ENCODE results near the gene FHL1.

Gene FHL1

DNA sequence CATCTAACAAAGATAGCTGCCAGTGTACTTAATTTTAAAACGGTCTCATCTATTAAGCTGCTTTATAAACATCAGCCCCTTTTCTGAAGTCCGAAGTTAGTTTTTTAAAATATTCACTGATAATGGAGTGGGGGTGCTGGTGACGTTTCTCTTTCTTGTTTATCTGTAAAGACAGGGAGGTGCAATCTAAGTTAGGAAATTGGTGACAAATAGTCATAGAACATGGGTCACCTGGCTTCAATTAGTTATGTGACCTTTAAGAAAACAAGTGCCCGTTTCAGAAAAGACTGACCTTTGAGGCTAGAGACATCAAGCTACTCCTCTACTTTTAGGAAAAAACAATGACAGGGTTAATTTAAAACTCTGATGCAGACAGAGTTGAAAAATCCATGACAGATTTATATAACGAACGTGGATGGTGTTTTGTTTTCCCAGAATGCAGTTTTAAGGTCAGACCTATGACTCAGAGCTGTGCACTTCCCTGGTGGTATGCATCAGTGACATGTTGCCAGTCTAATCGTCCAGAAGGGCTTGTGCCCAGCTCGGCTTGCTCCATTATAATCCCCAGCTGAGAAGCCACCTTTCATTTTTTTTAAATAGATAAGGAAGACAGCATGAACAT is 38.2 kb downstream of the FHL1 start:
- Histone ChIP-seq H3K4me3 (peak overlapping the region; percentile 0), H3K27ac (peak overlapping the region; percentile 57 to 60)
- DNase-seq (ENCODE audit: low spot score): no peak
- TF ChIP-seq, protein P1, sequence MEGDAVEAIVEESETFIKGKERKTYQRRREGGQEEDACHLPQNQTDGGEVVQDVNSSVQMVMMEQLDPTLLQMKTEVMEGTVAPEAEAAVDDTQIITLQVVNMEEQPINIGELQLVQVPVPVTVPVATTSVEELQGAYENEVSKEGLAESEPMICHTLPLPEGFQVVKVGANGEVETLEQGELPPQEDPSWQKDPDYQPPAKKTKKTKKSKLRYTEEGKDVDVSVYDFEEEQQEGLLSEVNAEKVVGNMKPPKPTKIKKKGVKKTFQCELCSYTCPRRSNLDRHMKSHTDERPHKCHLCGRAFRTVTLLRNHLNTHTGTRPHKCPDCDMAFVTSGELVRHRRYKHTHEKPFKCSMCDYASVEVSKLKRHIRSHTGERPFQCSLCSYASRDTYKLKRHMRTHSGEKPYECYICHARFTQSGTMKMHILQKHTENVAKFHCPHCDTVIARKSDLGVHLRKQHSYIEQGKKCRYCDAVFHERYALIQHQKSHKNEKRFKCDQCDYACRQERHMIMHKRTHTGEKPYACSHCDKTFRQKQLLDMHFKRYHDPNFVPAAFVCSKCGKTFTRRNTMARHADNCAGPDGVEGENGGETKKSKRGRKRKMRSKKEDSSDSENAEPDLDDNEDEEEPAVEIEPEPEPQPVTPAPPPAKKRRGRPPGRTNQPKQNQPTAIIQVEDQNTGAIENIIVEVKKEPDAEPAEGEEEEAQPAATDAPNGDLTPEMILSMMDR (IDR thresholded peaks at IDR 0.05): no peak

DNA sequence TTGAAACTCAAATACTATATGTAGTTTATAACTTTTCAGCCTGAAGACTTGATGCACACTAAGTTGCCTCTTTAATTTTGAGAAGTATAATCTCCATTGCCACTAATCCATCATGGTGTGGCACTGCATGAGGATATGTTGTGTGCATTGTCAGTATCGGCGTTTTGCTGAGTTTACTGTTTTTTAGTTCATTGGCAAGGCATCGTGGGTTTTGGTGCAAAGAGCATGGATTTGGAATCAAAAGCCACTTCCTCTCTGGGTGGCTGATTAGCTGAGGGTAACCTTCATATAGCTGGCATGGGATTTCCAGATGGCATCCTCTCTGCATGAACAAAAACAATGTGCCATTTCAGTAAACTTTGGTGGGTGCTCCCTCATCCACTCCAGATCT is 38.7 kb downstream of the FHL1 start:
- Histone ChIP-seq H3K27ac (peak overlapping the region; percentile 57 to 60), H3K4me3 (peak overlapping the region; percentile 0)
- TF ChIP-seq, protein P1 (IDR thresholded peaks at IDR 0.05): no peak
- DNase-seq (ENCODE audit: low spot score): no peak

DNA sequence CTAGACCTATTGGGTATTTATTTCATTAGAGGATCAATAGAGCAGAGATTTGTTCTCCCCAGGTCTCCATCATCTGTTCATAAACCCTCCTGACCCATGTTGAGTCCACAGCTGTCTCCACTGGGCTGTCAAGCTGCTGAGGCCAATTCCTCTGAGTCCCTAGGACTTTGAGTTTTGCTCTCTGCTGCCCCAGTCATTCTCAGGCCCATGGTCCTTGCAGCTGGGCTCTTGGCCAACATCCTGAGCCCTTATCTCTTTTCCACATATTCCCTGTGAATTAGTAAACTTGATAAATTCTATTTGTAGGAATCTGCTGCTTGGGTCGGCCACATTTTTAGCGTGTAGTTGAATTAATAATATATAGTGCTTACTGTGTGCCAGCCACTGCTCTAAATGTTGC is 41.9 kb downstream of the FHL1 start:
- no peak for DNase-seq (ENCODE audit: low spot score)
- Histone ChIP-seq H3K4me3 (no peak overlapping the region), H3K27ac (peak overlapping the region; percentile 18 to 75)
- TF ChIP-seq, protein P1 (IDR thresholded peaks at IDR 0.05): no peak

DNA sequence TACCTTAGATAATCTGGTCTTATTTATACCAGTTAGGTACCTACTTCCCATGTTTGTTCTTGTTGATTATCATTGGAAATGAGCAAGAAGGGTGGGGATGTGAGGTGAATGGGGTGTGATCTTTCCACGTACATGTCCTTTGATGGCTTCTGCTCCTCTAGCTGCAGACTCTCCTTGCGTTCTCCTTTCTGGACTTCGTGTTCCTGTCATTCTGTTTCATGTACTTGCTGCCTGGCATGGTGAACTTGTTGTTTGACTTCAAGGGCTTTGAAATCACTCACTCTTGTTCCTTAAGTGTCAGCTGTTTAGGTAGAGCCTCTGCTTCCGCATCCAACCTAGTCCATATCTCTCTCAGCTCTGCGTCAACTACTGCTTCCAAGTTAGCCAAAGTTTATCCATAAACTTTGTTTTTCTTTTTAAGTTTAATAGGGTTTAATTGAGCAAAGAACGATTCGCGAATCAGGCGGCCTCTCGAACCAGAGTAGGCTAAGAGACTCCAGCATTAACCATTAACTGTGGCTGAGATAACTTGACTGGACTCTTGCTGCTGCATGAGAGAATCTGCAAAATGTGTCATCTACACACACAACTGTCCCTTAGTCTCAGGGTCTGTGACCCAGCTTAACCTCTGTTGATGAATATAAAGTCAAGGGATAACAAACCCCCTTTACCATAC is 42.8 kb downstream of the FHL1 start:
- no peak overlapping the region for H3K4me3 ChIP-seq
- H3K27ac ChIP-seq: peak overlapping the region in 1 of 2 donors; percentile 75
- no peak for DNase-seq (ENCODE audit: low spot score)
- TF ChIP-seq, protein P1 (IDR thresholded peaks at IDR 0.05): no peak

DNA sequence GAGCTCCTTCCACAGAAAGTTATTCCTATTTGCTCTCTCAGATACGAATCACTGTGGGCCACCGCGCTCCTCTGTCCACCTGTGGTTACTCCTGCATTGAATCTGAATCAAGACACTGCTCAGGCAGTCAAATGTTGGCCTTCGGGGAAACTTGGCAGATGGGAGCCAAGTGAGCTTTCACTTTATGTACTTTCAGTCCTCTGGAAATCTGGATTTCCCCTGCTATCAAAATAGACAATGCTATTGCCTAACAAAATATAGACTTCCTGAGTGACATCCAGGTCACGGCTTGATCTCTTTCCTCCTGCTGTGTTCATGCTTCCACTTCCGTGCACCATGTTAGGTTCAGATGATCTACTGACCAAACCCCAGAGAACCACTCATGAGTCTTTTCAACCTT is 43.8 kb downstream of the FHL1 start:
- H3K27ac ChIP-seq: peak overlapping the region; percentile 59 to 75
- TF ChIP-seq, protein P1 (IDR thresholded peaks at IDR 0.05): no peak
- peak overlapping the region; percentile 30 for H3K4me3 ChIP-seq
- no peak for DNase-seq (ENCODE audit: low spot score)

DNA sequence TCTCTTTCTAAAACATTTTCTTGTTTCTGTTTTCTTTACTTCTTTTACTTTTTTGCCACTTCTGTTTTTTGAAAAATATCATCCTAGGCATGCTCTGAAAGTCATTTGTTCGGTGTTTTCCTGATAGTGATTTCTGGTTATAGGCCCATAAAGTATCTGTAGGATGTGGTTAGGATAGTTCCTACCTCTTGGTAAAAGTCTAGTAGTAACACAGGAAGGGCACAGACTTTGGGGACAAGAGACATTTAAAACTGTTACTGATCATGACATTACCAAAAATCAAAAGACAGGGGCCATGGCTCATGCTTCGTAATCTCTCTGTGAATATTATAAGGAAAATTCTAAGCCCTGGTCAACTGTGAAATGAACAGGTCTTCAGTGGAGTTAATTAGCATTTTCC is 44.8 kb downstream of the FHL1 start:
- no peak for DNase-seq (ENCODE audit: low spot score)
- Histone ChIP-seq H3K27ac (peak overlapping the region; percentile 59 to 65), H3K4me3 (no peak overlapping the region)
- TF ChIP-seq, protein P1 (IDR thresholded peaks at IDR 0.05): no peak

All from coronary artery (tissue), 2 donors.